HG03280 (cell line): ENCODE results near the gene POU2F2.

ENCODE experiments used
- ATAC-seq: cut with Tn5 transposase; IDR thresholded peaks from one replicate; pipeline ENCODE4 v1.9.1; 2021; ENCODE audit warnings: mild to moderate bottlenecking, moderate library complexity; ENCODE audit not compliant: unreplicated experiment

Gene POU2F2

DNA sequence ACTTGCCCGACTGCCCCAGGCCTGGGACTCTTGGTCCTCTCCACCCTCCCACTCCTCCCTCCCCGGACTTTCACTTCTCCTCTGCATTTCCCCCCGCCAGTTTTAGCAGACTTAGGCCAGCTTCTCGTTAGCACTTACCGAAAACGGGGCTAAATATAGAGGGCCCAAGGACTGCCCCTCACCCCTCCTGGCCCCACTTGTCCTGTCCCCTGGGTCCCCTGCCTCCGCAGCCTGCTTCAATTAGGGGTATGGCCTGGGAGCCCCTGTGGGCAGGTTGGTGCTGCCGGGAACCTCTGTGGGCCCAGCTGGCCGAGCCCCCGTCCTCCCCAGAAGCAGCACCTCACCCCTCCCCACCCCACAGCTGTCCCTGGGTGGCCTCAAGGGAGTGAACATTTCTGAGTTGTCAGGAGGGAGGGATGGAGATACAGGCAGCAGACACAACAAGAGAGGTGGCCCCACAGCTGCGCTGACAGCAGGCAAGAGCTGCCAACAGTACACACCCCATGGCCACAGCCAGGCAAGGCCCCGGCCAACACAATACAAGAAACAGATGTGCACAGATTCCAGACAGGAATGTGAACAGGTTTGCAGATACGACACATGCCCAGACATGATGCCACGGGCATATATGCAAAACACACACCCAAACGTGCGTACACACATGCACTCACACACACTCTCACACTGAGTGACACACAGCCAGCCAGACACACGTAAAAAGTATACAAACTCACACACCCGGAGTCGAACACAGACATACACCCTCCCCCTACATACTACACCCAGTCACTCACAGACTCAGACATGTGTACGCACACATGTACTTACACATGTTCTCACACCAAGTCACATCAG is 2.6 kb downstream of the POU2F2 start:
- ATAC-seq, result peak; percentile 41

DNA sequence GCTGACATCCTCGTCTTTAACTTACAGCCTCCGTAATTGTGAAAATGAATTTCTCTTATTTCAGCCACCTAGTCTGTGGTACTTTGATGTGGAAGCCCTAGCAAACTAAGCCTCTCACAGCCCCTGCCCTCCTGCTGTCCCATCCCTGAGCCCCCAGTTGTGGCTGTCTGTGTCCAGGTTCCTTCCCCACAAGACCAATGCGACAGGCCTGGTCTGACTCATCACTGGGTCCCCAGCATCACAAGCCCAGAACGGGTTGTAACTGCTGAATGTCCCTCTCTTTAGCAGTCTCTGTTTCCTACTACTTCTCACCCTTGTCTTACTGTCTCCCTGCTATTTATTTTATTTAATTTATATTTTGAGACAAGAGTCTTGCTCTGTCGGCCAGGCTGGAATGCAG is 5.7 kb downstream of the POU2F2 start:
- ATAC-seq, result no peak

DNA sequence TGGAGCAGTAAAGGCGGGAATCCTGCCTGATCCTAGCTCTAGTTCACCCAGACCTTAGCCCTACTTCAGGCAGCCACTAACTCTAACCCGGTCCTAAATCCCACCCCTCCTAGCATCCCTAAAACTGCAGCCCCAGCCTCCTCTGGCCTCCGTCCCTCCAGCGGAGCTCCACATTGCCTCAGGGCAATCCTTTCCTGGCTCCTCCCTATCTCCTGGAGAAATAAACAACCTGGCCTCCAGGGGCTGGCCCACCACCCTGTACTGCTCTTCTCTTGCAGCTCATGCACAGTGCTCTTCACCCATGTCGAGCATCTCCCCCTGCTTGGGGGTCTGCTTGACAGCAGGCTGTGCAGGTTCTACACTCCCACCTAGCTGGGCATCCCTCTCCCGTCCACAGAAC is 6.7 kb downstream of the POU2F2 start:
- ATAC-seq, result no peak

DNA sequence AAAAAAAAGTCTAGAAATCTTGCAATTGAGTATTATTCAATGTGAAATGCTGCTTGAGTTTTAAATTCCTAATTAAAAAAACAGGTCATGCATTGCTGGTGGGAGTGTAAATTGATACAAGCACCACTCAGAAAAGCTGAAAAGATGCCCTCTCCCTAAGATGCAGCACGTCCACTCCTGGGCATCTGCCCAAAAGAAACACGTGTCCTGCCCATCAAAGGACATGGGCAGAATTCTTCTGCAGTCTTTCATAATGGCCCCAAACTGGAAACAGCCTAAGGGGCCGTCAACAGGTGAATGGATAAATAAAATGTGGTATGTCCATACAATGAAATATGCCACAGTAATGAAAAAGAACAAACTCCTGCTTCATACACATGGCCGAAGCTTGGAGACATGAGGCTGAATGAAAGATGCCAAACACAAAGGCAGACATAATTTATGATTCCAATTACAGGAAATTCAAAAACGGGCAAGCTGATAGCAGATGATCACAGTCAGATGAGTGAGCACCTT is 7.8 kb downstream of the POU2F2 start:
- ATAC-seq, result no peak

DNA sequence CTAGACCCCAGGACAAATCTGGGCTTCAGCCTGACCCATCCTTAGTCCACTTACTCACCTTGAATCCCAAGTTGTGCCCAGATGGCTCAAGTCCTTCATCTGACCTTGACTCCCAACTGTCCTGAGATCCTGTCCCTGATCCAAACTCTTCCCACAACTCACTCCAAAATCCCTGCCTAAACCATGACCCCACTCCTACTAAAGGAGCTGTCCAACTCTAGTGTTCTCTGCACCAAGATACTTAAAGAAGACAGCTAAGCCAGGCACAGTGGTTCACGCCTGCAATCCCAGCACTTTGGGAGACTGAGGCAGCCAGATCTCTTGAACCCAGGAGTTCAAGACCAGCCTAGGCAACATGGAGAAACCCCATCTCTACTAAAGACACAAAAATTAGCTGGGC is 8.5 kb downstream of the POU2F2 start:
- ATAC-seq, result no peak

DNA sequence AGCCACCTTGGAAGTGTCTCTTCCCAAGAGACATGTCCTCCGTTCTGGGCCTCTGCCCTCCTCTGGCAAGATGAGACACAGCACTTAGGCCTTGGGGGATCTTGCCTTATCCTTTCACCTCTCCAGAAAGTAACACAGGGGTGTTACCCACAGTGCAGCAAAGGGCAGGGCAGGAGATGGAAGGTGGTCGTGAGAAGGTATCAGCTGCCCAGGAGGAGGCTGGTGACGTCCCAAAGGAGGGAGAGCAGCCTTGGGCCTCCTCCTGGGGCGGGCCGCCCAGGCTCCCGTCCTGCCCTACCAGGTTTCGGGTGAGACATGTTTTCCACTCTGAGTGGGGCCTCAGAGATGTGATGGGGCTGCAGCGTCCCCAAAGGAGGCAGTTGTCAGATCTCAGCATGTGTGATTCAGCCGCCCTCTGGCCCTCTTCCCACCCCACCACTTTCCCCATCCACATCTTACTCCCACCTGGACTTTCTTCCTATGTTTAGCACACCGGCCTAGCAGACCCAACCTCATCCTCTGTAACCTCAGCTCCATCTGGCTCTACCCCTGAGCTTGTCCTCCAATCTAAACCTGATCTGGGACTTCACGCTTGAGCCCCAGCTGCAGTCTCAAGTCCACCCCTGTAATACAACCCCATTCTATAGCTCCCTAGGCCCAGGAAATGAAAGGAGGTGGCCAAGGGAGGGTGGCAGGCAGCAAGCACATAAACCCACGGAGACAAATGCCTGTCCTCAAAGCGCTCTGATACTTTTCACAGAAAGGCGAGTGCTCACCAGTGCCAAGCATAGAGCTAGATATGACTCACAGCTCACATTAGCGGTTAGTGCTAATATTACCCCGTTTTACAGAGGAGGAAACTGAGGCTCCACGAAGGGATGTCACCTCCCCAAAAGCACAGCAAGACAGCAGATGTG is 9.3 kb downstream of the POU2F2 start:
- ATAC-seq, result no peak

DNA sequence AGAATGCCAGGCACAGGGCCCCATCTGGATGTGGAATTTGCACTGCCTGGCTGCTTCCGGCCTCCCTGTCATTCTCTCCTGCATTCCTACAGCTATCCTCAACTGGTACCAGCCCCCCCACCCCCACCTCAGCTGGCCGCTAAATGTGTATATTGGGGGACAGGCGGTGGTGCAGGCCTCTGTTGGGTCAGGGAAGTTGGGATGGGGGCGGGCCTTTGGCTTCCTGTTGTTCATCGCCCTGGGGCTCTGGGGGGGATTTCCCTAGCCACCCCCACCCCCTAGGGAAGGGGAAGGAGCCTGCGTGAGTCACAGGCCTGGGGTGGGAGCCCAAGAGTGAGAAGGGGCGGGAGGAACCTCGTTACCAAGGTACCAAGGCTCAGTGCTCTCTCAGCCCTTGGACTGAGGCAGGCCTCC is 10.6 kb downstream of the POU2F2 start:
- ATAC-seq, result peak; percentile 40

DNA sequence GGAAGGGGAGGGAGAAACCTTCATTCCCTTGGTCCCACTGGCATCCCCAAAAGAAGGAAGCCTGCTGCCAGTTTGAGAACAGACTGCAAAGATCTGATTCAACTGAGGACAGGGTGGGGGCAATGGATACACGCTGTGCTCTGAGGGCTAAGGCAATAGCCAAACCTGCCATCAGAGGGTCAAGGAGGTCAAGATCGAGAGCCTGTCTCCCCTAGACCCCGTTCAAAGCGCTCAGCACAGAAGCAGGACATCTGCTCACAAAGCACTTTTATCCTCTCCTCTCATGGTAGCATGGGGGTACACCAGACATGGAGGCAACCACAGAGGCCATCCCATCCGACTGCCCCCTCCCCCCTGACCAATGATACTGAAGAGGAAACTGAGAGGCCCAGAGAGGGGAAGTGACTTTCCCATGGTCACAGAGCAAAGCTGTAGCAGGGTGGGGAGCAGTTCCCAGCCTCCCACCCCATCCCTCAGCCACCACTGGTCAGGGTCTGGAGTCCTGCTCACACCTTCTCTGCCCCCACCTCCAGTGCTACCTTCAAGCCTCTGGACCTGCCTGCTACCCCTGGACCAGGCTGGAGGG is 11.1 kb downstream of the POU2F2 start:
- no peak for ATAC-seq

DNA sequence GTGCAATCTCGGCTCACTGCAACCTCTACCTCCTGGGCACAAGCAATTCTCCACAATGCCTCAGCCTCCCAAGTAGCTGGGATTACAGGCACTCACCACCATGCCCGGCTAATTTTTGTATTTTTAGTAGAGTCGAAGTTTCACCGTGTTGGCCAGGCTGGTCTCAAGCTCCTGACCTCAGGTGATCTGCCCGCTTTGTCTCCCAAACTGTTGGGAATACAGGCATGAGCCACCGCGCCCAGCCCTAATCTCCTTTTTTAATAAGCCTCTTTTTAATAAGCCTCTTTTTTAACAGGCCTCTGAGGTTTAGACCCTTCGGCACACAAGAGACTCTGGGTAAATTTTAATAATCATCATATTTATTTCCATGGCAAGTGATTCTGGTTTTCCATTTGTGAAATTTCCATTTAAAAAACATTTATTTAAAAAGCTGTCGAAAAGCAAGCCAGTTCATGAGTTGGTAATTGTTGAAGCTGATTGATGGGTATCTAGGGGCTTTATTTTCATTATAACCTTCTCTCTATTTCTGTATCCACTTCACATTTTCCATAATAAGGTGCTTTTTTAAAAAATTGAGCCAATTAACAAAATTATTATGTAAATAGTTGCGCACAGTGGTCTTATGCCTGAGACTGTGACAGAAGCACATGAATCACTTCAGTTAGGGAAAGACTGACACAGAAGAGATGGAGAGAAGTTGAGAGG is 11.8 kb downstream of the POU2F2 start:
- ATAC-seq, result no peak

DNA sequence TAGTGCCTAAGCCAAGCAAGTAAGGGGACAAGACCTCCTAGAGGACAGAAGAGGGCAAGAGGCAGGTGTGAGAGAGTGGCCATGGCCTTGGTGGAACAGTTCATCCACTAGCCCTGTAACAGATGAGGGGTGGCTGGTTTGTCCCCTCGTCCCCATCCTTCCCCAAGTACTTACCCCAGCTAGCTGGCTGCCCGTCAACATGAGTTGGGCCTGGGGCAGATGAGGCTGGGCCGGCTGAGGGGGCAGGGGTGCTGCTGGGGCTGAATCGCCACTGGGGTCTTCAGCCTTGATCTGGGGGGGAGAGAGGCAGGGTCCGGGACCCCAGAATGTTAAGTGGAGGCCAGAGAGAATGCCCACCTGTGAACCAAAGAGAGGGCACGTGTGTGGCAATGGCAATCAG is 15.2 kb downstream of the POU2F2 start:
- no peak for ATAC-seq

DNA sequence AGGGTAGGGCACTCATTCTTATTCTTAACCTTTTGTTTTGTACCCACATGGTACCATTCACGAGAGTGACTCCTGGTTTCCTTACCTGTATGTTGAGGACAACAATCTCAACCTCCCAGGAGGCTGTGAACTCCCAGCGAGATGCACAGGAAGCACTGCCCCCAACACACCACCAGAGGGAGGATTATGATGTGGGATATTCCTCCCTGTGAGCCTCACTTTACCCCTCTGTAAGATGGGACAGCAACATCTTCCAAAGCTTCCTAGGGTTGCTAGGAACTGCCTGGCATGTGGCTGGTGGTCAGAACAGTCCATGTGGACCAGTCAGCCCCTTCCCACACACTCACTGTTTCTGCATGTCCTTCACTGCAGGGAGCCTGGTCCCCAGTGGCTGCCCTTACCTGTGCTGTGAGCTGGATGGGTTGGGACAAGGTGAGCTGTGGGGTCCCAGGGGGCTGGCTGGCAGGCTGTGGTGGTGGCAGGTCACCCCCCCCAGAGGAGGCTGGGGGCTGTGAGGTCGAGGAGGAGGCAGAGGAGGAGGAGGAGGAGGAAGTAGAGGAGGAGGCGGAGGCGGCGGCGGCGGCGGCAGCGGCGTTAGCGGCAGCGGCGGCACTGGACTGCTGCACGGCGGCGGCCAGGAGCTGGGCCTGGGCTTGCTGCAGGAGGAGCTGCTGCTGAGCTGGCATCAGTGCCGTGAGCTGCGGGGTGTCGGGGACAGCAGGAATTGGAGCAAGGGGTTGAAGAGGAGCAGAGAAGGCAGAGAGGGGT is 15.8 kb downstream of the POU2F2 start:
- ATAC-seq, result no peak

DNA sequence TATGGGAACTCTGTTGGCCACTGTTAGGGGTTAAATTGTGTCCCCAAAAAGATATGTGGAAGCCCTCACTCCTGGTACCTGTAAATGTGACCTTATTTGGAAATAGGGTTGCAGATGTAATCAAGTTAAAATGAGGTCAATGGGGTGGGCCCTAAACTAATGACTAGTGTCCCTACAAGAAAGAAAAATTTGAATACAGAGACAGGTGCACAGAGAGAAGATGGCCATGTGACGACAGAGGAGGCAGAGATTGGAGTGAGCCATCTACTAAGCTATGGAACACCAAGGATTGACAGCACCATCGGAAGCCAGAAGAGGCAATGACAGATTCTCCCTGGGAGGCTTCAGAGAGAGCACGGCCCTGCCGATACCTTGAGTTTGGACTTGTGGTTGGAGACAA is 16.5 kb downstream of the POU2F2 start:
- ATAC-seq, result no peak

DNA sequence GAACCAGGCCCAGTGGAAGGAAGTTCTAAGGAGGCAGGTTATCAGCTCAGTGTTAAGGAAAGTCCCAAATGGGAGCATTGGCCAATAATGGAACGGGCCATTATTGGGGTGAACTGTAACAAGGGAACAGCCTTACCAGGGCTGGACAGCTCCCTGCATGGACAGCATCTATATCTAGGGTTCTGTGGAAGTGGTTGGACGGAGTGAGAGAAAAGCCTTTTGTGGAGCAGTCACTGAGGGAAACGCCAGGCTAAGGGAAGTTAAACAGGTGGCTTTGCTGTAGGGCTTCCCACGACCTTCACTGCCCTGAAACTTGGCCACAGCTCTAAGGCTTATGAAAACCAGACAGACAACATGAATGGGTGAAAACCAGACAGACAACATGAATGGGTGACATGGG is 17.0 kb downstream of the POU2F2 start:
- ATAC-seq, result no peak

DNA sequence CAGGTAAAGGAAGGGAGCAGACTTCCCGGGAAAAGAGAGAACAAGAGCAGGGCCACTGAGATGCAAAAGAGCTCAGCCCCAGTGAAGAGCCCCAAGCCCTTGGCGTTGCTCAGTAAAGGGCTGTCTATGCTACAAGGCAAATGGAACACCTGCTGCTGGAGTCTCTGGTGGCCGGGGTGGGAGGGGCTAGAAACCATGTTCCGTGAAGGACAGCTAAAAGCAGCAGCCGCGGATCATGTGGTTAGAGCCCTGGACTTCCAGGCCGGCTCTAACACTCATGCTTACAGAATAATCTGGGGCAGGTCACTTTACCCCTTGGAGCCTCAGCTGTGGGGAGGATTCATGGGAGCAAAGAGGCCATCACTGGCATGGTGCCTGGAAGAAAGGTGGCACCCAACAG is 17.8 kb downstream of the POU2F2 start:
- peak; percentile 68 for ATAC-seq

DNA sequence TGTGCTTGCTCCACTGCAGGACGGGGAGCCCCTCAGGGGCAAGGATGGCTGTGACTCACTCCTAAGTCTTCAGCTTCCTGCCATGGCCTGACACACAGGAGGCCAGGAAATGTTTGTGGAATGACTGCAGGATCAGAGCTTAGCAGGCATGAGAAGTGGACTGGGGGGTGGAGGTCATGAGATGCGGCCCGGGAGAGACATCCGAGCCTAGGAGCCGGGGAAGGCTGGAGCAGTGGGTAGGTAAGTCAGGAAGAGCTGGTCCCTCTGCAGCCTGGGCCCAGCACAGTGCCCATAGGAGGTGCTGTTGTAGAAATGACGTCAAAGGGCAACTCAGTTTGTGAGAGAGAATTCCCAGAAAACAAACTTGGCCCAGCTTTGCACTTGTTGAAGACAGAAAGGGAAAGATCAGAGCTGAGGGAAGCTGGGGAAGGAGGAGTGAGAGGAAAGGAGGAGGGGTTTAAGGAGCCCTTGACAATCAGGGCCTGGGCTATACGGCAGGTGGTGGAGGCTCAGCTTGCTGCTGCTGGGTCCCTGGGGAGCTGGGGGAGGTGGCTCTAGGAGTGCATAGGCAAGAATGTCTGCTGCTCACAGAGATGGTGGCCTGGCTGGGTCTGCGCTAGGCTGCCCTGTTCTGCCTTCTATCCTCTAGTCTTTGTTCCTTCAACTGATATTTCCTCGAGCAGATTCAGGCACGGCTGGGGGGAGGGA is 18.5 kb downstream of the POU2F2 start:
- peak; percentile 49 for ATAC-seq

DNA sequence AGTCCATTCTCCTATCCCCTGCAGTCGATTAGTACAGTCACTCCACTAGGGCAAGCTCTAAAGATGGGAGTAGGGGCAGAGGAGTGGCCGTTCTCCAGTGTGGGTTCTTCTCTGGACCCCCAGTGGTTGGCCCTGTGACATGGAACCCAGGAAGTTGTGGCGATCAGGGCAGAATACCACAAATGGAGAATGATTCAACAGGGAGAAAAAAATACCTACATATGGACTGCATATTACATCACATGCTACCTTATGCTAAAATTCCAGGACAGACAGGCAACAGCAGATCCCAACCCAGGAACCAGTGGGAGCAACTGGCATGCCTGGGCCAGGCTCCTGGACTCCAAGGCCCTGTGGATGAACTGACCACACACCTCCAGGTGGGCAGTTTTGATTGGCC is 20.4 kb downstream of the POU2F2 start:
- no peak for ATAC-seq

DNA sequence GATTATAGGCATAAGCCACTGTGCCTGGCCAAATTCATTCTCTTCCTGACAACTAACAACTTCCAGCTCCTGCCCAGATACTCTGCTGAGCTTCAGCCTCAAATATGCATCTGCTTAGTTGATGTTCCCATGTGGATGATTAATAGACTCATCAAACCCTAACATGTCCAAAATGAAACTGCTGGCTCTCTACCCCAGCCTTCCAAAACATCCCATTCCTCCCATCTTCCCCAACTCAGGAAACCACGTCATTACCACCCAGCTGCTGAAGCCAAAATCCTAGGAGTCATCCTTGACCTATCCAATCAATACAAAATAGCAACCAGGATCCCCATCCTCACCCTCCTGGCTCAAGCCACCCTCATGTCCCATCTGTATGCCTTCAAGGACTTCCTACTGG is 20.9 kb downstream of the POU2F2 start:
- no peak for ATAC-seq

DNA sequence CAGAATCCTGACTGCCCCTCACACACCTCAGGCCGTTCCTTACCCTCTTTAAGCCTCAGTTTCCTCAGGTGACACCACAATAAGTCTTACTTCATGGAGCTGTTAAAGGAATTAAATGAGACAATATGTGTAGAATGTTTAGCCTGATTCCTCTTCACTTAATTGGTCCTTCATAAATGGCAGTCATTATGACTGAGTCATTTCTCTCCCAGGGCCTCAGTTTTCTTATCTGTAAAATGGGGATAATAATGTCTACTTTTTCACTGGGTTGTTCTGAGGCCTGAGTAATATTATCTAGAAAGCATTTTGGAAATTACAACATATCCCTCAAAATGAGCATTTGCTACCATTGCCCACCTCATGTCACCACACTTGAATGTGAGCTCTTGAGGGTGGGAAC is 21.6 kb downstream of the POU2F2 start:
- no peak for ATAC-seq

DNA sequence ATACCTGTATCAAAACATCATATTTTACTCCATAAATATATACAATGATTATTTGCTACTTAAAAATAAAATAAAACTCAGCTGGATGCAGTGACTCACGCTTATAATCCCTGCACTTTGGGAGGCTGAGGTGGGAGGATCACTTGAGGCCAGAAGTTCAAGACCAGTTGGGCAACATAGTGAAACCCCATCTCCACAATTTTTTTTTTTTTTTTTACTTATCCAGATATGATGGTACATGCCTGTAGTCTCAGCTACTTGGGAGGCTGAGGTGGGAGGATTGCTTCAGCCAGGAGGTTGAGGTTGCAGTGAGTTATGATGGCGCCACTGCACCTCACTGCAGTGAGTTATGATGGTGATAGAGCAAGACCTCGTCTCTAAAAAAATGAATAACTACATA is 22.4 kb downstream of the POU2F2 start:
- ATAC-seq, result no peak
